HG03460 (cell line): Measurements from ENCODE around the gene TOPBP1.
"Not testable (repeated sequence)": the region's sequence is repeated elsewhere in the genome, so short reads cannot be mapped to it uniquely, and the experiment has no call there.

Experiments used
- ATAC-seq: cut with Tn5 transposase; IDR thresholded peaks from one replicate; pipeline ENCODE4 v1.9.1; 2021; ENCODE audit not compliant: unreplicated experiment

TOPBP1 gene

GRCh38 chr3:133573054-133573628, 88.6 kb downstream of the TOPBP1 start:
- ATAC-seq, result peak; percentile 80

GRCh38 chr3:133572158-133573053, 89.3 kb downstream of the TOPBP1 start:
- peak; percentile 25 for ATAC-seq

DNA sequence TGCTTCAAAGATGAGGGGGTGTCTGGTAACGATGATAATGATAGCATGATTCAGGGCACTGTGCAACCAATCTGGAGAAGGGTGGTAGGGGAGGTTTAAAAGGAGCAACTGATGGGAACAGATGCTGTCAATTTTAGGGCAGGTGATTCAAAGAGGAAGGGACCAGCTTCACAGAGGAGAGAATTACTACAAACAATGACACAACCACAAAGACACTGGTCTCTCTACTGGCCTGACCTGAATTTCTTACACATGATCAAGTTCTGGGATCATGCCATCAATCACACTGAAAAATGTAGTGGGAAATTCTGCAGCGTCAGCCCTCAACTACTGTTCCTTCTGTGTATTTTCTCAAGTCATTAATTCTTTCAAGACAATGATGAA, 90.8 kb downstream of the TOPBP1 start:
- no peak for ATAC-seq

DNA sequence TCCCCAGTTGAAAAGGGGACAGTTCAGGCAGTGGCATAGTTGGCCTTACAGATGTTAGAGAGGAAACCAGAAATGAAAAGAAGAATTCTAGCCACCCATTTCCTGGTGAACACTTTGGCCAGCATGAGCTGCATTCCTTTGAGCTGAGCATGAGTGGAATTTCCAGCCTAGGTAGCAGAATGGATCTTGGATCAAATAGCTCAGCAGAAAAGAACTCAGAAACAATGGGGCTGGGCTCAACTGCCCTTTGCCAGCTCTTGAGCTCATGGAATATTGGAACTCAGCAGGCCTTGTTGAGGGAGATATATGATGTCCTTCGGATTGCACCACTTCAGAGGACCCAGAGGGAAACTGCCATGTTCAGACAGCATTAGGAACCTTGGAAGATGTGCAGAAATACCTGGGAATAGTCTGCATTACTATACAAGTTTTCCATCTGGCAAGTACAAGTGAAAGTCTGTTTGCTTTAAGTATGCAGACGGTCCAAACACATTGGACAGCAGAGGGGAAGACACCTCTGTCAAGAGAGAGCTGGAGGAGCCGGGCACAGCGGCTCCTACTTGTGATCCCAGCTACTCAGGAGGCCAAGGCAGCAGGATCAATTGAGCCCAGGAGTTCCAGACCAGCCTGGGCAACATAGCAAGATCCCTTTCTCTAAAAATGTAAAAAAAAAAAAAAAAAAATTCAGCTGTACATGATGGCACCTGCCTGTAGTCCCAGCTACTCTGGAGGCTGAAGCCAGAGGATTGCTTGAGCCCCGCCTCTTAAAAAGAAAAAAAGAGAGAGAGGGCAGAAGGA, 91.4 kb downstream of the TOPBP1 start:
- ATAC-seq, result no peak

- ATAC-seq, result no peak
These were observed 93.3 kb downstream of the TOPBP1 start for GRCh38 chr3:133568294-133569014.

GRCh38 chr3:133563816-133564215, 97.9 kb downstream of the TOPBP1 start:
- no peak for ATAC-seq

DNA sequence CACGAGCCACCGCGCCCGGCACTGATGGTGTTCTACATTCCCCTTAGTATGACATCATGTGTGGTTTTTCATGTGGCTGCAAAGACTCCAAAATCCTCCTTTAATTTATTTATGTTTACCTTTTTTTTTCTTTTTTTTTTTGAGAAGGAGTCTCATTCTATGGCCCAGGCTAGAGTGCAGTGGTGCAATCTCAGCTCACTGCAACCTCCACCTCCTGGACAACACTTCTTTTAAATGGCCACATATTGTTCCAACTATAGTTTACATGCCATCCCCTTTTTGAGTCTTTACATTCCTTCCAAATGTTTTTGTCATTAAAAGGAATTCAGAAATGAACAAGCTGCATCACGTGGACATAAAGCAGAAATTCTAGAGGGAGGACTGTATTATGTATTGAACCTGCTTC, 98.6 kb downstream of the TOPBP1 start:
- no peak for ATAC-seq

GRCh38 chr3:133562376-133562775, 99.4 kb downstream of the TOPBP1 start:
- no peak for ATAC-seq

DNA sequence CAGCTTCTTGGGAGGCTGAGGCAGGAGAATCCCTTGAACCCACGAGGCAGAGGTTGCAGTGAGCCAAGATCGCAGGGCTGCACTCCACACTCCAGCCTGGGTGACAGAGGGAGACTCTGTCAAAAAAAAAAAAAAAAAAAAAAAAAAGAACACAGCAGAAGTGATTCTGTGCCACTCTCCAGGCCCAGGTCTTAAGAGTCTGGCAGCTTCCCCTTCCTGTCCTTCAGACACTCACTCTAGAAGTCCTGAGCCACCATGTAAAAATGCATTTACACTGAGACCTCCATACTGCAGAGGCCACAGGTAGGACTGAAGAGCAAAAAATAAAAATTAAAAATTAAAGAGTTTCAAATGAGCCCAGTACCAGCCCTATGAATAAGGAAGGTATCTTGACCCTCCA, 100.1 kb downstream of the TOPBP1 start:
- no peak for ATAC-seq

GRCh38 chr3:133551589-133551988, 110.2 kb downstream of the TOPBP1 start:
- ATAC-seq, result not testable (repeated sequence)
